Tibial nerve (tissue), 4 donors: ENCODE measurements around the gene ETV6. TPM values are rescaled to one million over a fixed set of nuclear protein-coding genes. Genes with fewer than 3 reads are reported as not detected.

Experiments
- DNase-seq, 2 donors: peaks; one replicate each; pipeline ENCODE4 v3.0.0-alpha.2; 2019; ENCODE audit warnings: low spot score in 2 of 2
- H3K27ac ChIP-seq, 4 donors: fragments of 200-600 bp; sonication (generic) in 3 of 4; one replicate each; pipeline ENCODE4 v1.5.1; 2017 to 2019; ENCODE audit warnings: mild to moderate bottlenecking in 1 of 4
- H3K27me3 ChIP-seq, 2 donors: fragments of 200-600 bp; sonication (generic) in 1 of 2; one replicate each; pipeline versions ENCODE4 v1.5.1 to v1.6.0; 2017 to 2019
- H3K36me3 ChIP-seq, 3 donors: fragments of 200-600 bp; sonication (generic); one replicate each; pipeline ENCODE4 v1.5.1; 2018 to 2019
- H3K4me1 ChIP-seq, 4 donors: fragments of 200-600 bp; sonication (generic) in 3 of 4; one replicate each; pipeline ENCODE4 v1.5.1; 2017 to 2019
- H3K4me3 ChIP-seq, 4 donors: fragments of 200-600 bp; sonication (generic) in 3 of 4; one replicate each; pipeline ENCODE4 v1.5.1; 2017 to 2019; ENCODE audit warnings: mild to moderate bottlenecking in 1 of 4, moderate library complexity in 1 of 4
- H3K9me3 ChIP-seq, 4 donors: fragments of 200-600 bp; sonication (generic) in 3 of 4; one replicate each; pipeline ENCODE4 v1.5.1; 2017 to 2019
- EP300 ChIP-seq, 2 donors: sonication (generic); formaldehyde crosslinking; IDR thresholded peaks; one replicate each; pipeline ENCODE4 v1.6.1; 2017; ENCODE audit warnings: antibody characterized with exemption in 2 of 2, mild to moderate bottlenecking in 1 of 2
- POLR2A ChIP-seq, 2 donors: fragments of 450-650 bp; IDR thresholded peaks; one replicate each; pipeline ENCODE4 v1.6.1; 2017; ENCODE audit warnings: antibody characterized with exemption in 2 of 2, mild to moderate bottlenecking in 2 of 2, moderate library complexity in 2 of 2
- WGBS, 2 donors: methylation state at CpG; one replicate each; pipeline ENCODE4 v1.1.5; 2018; 5-methylcytosine and 5-hydroxymethylcytosine counted together
- total RNA-seq, 4 donors: library from RNA; depleted of rRNA; stranded (reverse); fragments of >200 nt; gene quantifications; one replicate each; pipeline ENCODE4 v1.1.0, GENCODE V29; 2016
- TF ChIP-seq, protein P1 (sequence below), 5 experiments: fragments of 200-600 bp in 3 of 5; fragments of 450-650 bp in 2 of 5; sonication (generic) in 3 of 5; IDR thresholded peaks; one replicate each; pipeline ENCODE4 v1.5.1; 2016 to 2019; ENCODE audit warnings: antibody characterized with exemption in 5 of 5, mild to moderate bottlenecking in 3 of 5, moderate library complexity in 2 of 5

ETV6 gene
- total RNA-seq, 4 donors from 2014 or later, result 6.7 to 14.1 (median 8.3) TPM

DNA sequence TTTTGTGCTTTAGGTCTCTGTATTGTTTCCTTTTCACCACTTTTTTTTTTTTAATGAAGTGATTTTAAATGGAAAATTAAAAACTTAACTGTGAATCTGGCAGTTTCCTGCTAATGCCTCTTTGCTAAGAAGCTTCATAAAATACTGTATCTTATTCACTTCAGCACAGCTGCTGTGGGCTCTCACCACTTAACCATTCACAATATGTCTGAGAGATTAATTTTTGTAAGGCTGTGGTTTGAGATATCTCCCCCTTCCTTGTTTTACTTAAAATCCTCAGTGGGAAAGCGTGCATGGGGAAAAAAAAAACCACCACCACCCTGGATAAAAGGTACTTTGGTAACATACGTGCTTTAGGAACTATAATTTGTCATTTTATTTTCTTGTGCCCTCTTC is 115.9 kb downstream of the ETV6 start:
- Histone ChIP-seq H3K4me3 (no peak overlapping the region), H3K36me3 (no peaks in the 10 kb centered on the region), H3K9me3 (no peaks in the 10 kb centered on the region), H3K4me1 (peaks cover 0 to 74% (median 40%) of the 10 kb centered on the region in 4 donors), H3K27me3 (no peaks in the 10 kb centered on the region), H3K27ac (peak overlapping the region in 3 of 4 donors; percentile 69 to 82 (median 74))
- 67 to 74% methylated on average over 2 of the region's 2 CpGs for WGBS, 2 donors
- TF ChIP-seq, protein P1, sequence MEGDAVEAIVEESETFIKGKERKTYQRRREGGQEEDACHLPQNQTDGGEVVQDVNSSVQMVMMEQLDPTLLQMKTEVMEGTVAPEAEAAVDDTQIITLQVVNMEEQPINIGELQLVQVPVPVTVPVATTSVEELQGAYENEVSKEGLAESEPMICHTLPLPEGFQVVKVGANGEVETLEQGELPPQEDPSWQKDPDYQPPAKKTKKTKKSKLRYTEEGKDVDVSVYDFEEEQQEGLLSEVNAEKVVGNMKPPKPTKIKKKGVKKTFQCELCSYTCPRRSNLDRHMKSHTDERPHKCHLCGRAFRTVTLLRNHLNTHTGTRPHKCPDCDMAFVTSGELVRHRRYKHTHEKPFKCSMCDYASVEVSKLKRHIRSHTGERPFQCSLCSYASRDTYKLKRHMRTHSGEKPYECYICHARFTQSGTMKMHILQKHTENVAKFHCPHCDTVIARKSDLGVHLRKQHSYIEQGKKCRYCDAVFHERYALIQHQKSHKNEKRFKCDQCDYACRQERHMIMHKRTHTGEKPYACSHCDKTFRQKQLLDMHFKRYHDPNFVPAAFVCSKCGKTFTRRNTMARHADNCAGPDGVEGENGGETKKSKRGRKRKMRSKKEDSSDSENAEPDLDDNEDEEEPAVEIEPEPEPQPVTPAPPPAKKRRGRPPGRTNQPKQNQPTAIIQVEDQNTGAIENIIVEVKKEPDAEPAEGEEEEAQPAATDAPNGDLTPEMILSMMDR (IDR thresholded peaks at IDR 0.05), result no peak
- no peak for TF ChIP-seq EP300 (IDR thresholded peaks at IDR 0.05)
- TF ChIP-seq POLR2A (IDR thresholded peaks at IDR 0.05), result no peak
- no peak for DNase-seq

DNA sequence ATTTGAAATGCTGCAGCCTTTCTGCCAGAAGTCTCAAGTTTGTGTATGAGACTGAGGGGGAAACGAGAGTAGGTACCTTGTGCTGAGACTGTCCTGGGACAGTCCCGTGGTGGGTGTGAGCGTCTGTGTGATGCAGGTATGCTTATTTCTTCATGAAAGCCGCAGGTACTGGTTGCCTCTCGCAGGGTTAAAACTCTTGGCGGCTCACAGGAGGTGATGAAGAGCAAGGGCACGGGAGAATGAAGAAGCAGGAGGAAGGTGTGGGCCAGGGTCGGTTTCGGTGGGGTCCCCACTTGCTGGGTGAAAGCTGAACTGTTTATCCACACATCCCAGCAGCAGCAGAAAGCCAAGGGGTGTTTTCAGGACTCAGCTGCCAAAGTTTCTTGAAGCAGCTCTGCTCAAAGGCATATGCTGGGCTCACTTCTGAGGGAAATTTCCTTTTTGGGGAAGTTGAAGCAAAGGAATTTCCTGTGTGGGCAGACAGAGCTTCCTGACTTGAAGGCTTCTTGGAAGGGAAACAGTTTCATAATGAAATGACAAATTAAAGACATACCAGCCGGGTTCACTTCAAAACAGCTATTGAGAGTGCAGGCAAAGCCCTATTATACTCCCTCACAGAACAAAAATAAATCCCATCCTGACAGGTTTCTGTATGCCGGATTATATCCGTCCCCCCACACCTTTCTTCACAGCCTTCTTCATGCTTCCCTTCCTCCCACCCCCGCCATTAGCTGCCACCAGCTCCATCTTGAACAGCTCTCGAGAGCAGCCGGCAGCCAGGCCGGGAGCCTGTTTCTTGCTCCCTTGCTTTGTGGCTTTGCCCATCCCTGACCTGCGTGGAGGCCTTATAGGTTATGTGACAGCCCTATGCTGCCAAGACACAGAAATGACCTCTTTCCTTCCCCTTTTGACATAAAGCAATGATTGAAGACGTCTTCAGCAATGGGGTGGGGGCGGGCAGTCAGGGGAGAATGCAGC is 116.6 kb downstream of the ETV6 start:
- Histone ChIP-seq H3K27ac (peak overlapping the region; percentile 41 to 82 (median 72)), H3K4me3 (no peak overlapping the region), H3K4me1 (peaks cover 0 to 73% (median 40%) of the 10 kb centered on the region in 4 donors), H3K9me3 (no peaks in the 10 kb centered on the region), H3K27me3 (no peaks in the 10 kb centered on the region), H3K36me3 (no peaks in the 10 kb centered on the region)
- DNase-seq, result no peak
- 31 to 34% methylated on average over 19 of the region's 19 CpGs for WGBS, 2 donors
- peak in 1 of 2 donors; percentile 65 for TF ChIP-seq EP300 (IDR thresholded peaks at IDR 0.05)
- TF ChIP-seq, protein P1 (IDR thresholded peaks at IDR 0.05), result no peak

DNA sequence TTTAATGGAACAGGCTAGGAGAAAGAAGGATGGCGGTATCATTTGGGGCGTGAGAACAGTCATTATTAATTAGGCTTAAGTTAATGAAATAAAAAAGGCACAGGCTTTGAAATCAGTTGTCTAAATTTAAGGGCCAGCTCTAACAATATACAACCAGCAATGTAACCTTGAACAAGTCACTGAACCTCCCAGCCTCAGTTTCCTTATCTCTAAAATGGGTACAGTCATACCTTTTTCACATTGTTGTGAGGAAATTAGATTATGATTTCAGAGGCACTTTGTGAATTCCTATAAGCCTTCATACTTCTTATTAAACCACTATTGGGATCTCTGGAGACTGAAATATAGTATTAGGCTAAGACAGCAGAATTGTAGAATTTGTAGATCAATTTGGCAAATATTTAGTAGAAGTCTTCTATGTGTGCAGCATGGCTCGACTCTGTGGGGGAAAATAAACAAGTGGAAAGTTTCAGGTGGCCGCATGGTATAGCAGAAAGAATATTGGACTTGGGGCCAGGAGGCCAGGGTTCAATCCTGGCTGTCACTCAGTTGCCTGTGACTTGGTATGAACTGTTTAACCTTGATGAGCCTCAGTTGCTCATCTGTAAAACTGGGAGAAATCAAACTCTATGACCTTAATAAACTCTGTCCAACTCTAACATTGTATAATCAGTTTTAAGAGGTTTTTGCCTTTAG is 117.7 kb downstream of the ETV6 start:
- no peaks in the 10 kb centered on the region for H3K36me3 ChIP-seq
- DNase-seq, result no peak

GRCh38 chr12:11767798-11768197 is 118.3 kb downstream of the ETV6 start:
- H3K9me3 ChIP-seq, result no peaks in the 10 kb centered on the region
- no peaks in the 10 kb centered on the region for H3K36me3 ChIP-seq
- H3K4me1 ChIP-seq, result peaks cover 0 to 56% (median 27%) of the 10 kb centered on the region in 4 donors
- no peaks in the 10 kb centered on the region for H3K27me3 ChIP-seq
- no peak overlapping the region for H3K27ac ChIP-seq
- no peak for DNase-seq
- no peak overlapping the region for H3K4me3 ChIP-seq
- TF ChIP-seq, protein P1 (IDR thresholded peaks at IDR 0.05), result no peak
- TF ChIP-seq EP300 (IDR thresholded peaks at IDR 0.05), result no peak
- TF ChIP-seq POLR2A (IDR thresholded peaks at IDR 0.05), result no peak
- WGBS, 2 donors, result 82 to 84% methylated on average over 3 of the region's 3 CpGs

More for the DNA sequence above, 117.7 kb downstream of the ETV6 start:
- Histone ChIP-seq H3K4me1 (peaks cover 0 to 63% (median 34%) of the 10 kb centered on the region in 4 donors), H3K4me3 (no peak overlapping the region), H3K27ac (peak overlapping the region in 3 of 4 donors; percentile 69 to 82 (median 74)), H3K27me3 (no peaks in the 10 kb centered on the region), H3K9me3 (no peaks in the 10 kb centered on the region)
- 89 to 95% methylated on average over 4 of the region's 4 CpGs for WGBS, 2 donors
- no peak for TF ChIP-seq EP300 (IDR thresholded peaks at IDR 0.05)
- TF ChIP-seq POLR2A (IDR thresholded peaks at IDR 0.05), result no peak
- TF ChIP-seq, protein P1 (IDR thresholded peaks at IDR 0.05), result no peak
